GM21367 (cell line): ENCODE measurements around the gene LAMA3.

Experiments
- ATAC-seq: cut with Tn5 transposase; IDR thresholded peaks from one replicate; pipeline ENCODE4 v1.9.1; 2021; ENCODE audit not compliant: unreplicated experiment

The LAMA3 gene

DNA sequence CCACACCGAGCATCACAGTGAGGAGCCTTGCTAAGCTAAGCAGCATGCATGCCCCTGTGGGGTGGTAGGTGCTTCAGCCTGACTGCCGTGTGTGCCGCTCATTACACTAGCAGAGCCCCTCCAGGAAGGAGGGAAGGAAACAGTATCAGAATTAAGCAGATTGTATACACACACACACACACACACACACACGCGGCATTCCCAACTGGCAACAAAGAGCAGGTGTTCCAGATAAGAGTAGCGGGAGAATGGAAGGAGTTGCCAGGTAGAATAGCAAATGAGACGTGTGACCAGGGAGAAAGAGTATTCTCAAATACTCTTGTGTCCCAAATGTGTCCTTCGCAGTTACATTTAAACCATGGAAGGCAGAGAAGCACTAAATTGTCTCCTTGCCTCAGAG lies 277.7 kb downstream of the LAMA3 start:
- no peak for ATAC-seq

- ATAC-seq, result peak; percentile 37
Measured at GRCh38 chr18:23967321-23968089, 278.3 kb downstream of the LAMA3 start.

DNA sequence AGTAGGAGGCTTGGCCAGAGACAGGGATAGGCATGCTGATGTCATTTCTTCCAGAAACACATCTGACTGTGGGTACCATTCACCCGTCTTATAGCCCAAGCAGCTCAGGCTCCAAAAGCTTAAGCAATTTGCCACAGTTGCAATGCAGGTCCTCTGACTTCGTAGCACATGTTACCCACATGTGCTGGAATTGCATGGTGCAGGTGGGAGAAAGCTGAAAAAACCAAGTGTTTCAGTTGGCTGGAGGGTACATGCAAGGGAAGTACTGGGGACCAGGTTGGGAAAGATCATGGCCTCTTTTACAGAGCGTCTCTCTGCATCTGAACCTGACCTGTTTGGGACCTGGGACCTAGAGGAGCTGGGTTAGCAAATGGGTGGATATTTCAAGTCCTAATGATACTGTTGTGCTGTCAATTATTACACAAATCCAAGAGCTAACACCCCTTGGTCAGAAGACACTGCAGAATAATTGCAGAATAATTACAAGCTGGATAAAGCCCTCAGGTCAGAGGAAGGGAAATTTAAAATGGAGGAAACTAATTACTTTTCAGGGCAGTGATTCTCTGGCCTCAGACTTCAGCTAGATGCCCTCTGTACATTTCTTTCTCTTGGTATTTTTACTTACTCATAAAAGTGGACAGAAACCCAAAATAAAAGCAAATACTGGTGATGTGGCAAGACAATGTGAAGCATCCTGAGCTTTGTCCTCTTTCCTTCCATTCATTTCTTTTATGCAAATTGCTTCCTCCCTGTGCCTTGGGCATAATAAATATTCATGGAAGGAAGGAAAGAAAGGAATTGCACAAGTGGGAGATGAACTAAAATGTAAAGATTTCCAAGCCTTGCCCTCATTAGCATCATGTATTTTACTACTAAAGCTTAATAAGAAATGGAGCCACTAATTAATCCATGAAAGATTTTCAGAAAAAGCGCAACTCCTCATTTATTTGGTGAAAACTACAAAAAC lies 279.7 kb downstream of the LAMA3 start:
- ATAC-seq, result no peak

DNA sequence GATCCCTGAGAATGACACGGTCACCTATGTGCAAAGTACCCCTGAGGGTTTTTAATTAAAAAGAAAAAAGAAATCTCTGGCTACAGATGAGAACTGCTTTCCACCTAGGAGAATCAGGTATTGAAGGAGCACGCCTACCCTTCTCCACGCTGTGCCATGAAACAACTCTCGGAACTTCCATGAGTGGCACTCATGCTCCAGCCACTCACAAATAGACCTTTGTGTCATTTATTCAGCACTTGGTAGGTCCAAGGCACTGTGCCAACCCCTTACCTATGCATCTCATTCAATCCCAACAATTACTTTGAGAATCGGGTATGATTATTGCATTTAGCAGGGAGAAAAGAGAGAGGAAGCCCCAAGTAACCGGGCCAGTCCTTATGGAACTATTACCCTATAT lies 280.4 kb downstream of the LAMA3 start:
- ATAC-seq, result no peak

DNA sequence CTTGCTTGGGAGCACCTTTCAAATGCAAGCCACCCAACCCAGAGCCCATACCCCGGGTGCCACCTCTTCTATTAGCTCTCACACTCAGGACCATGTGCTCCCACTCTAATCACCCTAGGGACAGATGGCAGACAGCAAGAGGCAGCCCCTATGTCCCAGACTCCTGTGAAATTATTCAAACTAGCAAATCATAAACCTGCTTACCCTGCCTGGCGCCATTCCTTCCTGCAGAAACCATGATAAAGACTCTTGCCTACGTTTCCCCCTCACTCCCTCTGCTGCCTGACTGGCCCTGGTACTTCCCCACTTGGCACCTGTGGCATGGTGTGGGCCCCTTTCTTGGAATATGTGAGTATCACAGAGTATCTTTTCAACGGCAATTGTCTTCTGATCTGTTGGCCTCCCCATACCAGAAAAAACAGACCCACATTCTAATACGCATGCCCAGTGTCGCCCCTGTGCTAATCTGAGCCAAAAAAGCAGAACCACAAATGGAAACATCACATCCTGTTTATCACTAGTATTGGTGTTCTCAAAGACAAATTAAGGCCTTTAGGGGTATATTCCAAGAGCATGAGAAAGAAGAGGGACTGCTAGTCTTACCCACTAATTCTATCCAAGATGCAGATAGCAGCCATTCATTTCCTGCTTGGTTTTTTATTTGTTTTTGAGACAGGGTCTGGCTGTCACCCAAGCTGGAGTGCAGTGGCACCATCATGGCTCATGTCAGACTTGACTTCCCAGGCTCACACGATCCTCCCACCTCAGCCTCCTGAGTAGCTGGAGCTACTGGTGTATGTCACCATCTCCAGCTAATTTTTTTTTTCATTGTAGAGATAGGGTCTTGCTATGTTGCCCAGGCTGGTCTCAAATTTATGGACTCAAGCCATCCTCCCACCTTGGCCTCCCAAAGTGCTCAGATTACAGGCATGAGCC lies 281.2 kb downstream of the LAMA3 start:
- peak; percentile 40 for ATAC-seq

DNA sequence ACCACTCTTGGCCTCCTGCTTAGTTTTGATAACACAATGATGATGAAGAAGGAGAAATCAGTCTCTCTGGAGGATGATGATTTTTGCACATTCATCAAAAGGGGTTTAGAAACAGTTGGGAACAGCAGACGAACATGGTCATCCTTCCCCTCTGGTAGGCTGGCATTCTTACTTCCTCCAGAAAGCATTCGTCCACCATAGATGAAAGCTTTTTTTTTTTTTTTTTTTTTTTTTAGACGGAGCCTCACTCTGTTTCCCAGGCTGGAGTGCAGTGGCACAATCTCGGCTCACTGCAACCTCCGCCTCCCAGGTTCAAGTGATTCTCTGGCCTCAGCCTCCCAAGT lies 281.8 kb downstream of the LAMA3 start:
- no peak for ATAC-seq

DNA sequence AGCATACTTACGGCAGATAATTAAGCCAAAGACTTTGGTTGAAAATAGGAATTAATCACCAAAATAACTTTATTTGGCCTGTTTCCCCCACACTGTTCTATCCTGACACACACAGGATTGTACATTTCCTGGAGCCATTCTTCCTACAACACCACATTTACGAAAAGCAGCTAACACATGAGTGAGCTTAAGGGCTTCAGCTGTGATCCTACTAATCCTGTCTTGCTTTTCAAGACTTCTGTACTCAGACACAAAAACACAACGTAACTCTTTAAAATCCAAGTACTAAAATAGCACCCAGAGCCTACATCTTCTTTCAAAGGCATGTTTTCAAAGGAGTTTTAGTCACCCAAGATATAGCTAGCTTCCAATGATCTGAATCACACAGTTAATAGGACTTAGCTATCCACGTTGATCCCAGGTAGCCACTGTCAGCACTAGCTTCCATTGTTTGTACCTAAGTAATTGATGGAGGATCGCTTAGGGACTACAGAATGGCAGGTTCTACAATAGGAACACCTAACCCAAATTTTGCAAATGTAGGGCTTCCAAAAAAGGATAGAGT lies 282.5 kb downstream of the LAMA3 start:
- no peak for ATAC-seq

DNA sequence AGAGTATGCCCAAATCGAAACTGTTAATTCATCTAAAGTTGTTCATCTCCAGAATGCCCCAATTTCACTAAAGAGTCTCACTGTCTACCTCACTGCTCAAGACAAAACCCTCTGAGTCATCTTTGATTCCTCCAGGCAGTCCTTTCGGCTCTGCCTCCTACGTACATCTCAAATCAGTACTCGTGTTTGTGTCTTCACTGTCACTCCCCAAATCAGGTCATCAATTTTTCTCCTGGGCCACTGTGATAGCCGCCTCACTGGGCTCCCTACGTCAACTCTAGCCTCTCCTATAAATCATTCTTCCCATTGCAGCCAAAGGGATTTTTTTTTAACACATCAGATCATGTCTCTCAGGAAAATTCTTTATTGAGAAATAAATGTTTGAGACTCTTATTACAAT lies 283.2 kb downstream of the LAMA3 start:
- no peak for ATAC-seq

DNA sequence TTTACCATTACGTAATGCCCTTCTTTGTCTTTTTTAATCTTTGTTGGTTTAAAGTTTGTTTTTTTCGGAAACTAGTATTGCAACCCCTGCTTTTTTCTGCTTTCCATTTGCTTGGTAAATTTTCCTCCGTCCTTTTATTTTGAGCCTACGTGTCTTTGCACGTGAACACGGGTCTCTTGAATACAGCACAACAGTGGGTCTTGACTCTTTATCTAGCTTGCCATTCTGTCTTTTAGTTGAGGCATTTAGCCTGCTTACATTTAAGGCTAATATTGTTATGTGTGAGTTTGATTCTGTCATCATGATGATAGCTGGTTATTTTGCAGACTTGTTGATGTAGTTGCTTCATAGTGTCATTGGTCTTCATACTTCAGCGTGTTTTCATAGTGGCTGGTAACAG lies 287.9 kb downstream of the LAMA3 start:
- ATAC-seq, result no peak

DNA sequence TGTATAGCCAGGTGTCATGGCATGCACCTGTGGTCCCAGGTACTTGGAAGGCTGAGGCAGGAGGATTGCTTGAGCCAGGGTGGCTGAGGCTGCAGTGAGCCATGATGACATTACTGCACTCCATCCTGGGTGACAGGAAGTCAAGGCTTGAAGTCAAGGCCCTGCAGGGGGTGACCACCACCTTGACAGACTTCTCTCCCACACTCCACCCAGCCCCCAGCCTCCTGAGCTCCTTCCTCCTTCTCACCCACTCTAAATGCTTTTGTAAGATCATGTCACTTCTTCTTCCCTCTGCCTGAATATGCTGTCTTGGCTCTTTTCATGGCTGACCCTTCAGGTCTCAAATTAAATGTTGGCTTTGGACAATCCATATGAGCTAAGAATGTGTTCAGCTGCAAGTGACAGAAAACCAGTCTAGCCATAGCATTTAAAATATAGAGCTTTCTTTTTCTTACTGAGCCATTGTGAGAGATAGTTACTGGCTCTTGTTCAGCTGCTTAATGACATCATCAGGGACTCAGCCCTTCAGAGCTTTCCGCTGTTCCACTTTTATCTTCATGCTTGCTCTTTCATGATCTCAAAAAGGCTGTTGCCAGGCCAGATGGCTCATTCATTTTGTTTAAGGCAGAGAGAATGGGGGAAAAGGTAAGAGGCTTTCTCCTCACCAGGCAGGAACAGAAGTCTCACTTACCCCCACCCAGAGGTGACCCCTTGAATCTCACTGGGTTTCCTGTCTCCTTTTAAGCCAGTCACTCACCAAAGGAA lies 288.6 kb downstream of the LAMA3 start:
- ATAC-seq, result no peak

DNA sequence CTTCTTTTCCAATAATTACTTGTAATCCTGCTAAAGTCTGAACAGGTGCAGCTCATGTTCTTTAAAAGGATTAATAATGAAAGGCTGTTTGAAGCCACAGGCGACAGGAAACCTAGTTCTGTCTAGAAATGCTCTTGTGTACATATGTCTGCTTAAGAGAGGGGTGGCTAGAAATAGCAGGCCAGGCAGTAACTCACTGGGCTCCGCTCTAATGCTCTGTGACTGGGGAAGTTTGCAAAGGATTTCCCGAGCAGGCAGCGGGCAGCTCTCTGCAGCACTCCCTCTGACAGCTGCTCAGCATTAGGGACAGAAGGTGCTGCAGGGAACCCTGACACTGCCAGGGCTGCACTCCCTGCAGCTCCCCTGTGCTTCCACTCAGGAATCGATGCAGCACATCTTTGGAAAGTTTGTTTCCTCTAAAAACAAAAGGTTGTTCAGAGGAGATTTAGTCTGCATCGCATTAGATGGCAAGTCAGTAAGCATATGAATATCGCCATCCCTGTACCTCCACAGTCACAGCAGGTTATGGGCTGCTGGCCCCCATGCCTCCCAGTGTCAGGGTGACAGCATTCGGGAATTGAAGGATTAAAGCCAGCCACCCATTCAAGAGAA lies 292.2 kb downstream of the LAMA3 start:
- peak; percentile 82 for ATAC-seq

- ATAC-seq, result no peak
Measured at GRCh38 chr18:23982155-23983079, 293.2 kb downstream of the LAMA3 start.

DNA sequence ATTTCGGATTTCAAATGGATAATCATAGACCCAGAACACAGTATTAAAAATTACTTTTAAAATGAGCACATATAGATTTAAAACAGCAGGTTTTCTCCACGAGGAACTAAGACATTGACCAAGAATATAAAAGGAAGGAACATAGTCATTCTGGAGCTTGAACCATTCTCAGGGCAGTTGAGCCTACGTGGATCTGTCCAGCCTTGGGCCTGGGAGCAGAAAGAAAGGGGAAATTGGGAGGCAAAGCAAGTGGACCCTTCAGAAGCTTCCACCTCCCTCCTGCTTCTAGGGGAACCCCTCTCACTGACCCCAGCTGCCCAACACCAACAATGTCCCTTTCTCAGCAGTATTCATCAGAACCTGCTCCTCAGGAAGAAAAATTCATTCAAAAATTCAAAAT lies 293.9 kb downstream of the LAMA3 start:
- ATAC-seq, result no peak

DNA sequence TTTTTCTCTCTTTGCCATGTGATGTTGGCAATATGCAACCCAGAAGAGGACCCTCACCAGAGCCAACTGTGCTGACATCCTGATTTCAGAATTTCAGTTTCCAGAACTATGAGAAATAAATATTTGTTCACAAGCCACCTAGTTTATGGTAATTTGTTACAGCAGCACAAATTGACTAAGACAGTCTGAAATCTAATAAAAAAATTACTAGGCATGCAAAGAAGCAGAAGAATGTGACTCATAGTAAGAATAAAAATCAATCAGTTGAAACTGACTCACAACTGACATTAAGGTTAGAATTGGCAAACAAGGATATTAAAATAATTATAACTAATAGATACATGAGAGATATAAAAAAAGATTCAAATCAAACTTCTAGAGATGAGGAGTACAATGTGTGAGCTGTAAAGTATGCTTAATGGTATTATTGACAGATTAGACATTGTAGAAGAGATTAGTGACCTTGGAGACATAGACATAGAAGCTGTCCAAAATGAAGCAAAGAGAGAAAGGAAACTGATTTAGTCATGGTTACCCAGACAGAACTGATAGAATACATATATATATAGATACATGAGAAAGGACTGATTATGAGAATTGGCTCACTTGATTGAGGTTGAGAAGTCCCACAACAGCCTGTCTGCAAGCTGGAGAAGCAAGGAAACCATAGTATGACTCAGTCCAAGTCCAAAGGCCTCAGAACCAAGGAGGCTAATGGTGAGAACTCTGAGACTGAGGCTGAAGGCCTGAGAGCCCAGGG lies 297.5 kb downstream of the LAMA3 start:
- no peak for ATAC-seq

DNA sequence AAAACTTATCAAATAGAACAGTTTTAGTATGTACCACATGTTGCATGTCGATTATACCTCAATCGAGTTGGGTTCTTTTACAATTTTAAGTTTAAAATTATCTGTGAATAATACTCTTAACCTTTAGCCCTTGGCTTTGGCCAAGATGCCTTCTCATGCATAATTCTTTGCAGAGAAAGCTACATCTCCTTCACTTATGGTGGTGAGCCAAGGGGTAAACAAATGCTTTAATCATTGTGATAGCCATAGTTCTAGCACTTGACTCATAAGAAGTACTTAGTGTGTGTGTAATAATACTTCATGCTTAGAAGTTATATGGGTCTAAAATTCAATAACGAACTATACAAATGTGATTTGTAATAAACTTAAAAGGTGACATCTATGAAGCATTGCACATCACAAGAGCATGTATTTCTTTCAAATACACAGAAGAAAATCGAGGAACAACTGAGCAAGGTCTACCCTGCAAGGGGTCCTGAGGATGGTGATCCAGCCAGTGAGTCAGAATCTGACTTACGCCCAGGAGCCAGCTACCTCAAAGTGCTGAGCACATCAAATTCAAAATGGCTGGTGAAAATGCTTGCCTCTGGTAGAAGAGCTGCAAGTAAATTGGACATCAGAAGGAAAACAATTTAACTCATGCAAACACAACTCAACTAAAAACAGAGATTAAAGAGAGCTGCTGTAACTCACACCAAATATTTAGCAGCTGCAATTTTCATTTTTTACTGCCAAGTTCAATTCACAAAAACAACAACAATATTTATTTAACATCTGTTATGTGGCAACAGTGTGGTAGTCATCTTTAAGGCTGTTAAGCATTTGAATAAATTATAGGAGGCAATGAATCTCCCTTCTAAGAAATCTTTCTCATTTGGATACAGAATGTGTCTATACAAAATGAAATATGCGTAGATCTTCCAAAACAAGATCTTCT lies 301.5 kb downstream of the LAMA3 start:
- no peak for ATAC-seq

DNA sequence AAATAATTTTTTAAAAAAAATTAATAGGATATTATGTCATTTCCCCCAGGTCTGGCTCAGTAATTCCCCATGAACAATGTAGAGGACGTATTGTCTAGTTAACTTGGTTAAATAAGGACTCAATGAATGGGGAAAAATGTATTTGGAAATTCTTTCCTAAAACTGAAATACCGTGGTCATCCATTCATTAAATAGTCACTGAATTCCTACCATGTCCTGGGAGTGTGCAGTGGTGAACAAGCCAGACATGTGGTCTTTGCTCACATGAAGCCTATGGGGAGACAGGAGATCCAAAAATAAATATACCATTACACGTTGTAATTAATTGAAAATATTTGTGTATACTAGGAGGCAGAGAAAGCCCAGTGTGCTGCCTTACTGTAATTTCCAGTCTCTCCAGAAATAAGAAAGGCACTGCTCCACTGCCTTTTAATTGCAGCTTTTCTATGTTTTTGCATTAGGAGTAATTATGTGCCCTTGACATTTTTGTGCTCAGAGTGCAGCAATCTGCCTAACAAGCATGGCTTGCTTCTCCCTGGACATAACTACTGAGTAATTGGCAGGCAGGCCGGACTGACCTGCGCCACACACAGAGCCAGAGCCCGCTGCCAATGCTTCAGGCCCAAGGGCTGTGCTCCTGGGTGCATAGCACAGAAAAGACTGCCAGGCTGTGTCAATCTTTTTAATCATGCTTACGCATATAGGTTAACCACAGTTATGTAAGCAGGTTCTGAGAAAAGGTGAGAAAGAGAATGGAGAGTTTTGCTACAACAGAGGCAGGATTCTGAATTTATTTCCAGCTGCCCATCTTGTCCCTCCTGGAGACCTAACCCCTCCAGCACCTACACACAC lies 303.1 kb downstream of the LAMA3 start:
- ATAC-seq, result no peak
